Measurements from ENCODE around the gene ZDHHC17.

DNA sequence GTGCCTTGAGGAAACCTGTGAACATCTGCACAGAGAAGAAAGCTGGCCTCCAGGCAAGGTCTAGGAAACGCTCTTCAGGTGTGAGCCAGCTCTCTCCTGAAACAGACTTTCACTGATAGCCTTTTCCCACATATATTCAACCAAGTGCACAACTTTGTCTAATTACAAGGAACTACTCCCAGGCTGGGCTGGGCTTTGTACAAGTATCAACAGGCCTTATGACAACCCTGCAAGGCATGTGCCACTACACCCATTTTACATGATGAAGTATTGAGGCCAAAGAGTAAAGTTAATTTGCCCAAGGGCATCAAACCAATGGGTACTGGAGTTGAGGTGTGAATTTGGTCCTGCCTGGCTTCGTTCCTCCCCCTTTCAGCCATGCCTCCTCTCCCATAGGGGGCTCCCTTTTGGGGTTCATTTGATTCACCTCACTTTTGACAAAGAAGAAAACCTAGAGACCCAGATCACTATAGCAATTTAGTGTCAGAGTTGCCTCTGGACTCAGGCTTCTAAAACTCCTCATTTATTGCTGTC is 112.8 kb downstream of the ZDHHC17 start:
- TF ChIP-seq EZH2 (IDR thresholded peaks at IDR 0.05) (no peak), POLR2AphosphoS5 (IDR thresholded peaks at IDR 0.05; ENCODE audit: borderline replicate concordance, low read depth, low read length) (no peak), FOXP2 (optimal IDR thresholded peaks at IDR 0.05; ENCODE audit: control extremely low read depth, extremely low read length, insufficient read depth) (no peak)
